Measurements from ENCODE around the gene DGKK. TPM values are rescaled to one million over a fixed set of nuclear protein-coding genes. Genes with fewer than 3 reads are reported as not detected.

Gene DGKK
- total RNA-seq, 1 donor from 2014 or later = 0.14 TPM

DNA sequence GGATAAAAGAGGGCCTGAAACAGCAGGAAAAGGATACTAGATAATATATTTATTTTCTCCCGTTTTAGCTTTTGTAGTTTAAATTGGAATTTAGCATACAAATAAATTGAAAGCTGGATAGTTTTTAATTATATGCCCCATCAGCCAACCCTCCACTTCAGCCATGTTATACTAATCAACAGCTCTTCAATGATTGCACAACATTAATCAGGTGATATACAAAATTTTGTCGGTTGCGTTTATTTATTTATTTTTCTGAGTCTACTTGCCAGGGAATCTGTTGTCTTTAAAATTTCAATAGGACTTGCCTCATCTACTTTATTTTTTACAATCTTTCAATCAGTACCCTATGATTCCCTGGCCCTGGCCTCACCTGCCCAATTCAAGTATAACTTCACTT is 12.1 kb downstream of the DGKK start:
- no peak for DNase-seq (ENCODE audit: low read depth, low spot score)
- no peak overlapping the region for H3K27ac Mint-ChIP-seq (ENCODE audit: unreplicated experiment)
- no peak overlapping the region for H3K4me3 Mint-ChIP-seq
- peaks cover 47% of the 10 kb centered on the region for H3K27me3 Mint-ChIP-seq (ENCODE audit: low read depth)
- peaks cover 6% of the 10 kb centered on the region for H3K9me3 Mint-ChIP-seq
- TF ChIP-seq, protein P1, sequence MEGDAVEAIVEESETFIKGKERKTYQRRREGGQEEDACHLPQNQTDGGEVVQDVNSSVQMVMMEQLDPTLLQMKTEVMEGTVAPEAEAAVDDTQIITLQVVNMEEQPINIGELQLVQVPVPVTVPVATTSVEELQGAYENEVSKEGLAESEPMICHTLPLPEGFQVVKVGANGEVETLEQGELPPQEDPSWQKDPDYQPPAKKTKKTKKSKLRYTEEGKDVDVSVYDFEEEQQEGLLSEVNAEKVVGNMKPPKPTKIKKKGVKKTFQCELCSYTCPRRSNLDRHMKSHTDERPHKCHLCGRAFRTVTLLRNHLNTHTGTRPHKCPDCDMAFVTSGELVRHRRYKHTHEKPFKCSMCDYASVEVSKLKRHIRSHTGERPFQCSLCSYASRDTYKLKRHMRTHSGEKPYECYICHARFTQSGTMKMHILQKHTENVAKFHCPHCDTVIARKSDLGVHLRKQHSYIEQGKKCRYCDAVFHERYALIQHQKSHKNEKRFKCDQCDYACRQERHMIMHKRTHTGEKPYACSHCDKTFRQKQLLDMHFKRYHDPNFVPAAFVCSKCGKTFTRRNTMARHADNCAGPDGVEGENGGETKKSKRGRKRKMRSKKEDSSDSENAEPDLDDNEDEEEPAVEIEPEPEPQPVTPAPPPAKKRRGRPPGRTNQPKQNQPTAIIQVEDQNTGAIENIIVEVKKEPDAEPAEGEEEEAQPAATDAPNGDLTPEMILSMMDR (conservative IDR thresholded peaks at IDR 0.05) = no peak
- H3K36me3 Mint-ChIP-seq (ENCODE audit: low read depth) = no peaks in the 10 kb centered on the region
- no peaks in the 10 kb centered on the region for H3K4me1 Mint-ChIP-seq

DNA sequence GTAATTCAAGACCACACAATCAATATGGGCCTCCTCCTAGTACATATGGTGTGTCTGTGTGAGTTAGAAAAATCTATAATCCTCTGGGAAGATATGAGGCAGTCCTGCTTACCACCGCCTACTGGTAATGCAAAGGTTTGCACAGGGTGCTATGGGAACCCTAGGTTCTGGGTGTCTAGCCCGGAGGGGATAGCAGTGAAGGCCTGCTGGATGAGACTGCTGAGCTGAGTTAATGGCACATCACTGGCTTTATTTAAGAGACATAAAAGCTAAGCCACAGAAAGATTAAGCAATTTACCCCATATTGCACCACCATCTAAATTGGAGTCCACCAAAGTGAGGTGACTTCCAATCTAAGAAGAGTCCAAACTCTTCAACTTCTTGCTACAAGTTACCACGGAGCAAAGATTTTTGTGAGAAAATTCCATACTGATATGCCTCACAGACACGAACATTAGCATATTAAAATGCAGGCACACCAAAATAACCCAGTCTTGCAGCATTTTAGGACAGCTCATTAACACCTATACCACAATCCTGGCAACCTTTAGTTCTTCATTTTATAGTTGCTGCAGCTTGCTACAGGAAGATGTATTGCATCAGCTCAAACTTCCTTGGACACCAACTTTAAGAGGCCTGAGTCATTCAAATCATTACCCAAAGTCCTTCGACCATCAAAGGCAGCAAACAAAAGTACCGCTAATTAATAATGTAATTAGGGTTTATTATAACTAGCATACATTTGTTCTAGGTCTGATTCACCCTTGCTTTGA is 13.7 kb downstream of the DGKK start:
- TF ChIP-seq, protein P1 (conservative IDR thresholded peaks at IDR 0.05) = no peak
- Mint-ChIP-seq H3K27me3 (ENCODE audit: low read depth) (peaks cover 31% of the 10 kb centered on the region), H3K4me1 (no peaks in the 10 kb centered on the region), H3K4me3 (no peak overlapping the region), H3K9me3 (peaks cover 6% of the 10 kb centered on the region), H3K36me3 (ENCODE audit: low read depth) (no peaks in the 10 kb centered on the region), H3K27ac (ENCODE audit: unreplicated experiment) (no peak overlapping the region)
- DNase-seq (ENCODE audit: low read depth, low spot score) = no peak

DNA sequence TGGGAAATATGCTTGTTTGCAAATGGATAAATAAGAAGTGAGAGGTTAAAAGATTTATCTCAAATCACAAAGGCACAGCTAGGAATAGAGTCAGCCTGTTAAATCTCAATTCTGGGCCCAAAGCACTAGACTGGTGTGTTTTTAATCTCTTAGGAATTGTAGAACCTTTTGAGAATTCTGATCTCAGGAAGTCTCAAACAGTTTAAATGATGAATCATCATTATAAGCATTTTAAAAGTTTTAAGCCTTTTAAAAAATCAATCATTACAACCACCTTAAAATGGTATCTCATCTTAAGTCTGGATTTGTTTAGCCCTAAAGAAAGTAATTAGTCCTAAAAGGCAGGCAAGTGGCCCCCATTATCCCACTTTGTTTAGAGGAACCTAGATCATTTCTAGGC is 17.8 kb downstream of the DGKK start:
- Mint-ChIP-seq H3K9me3 (peaks cover 6% of the 10 kb centered on the region), H3K27ac (ENCODE audit: unreplicated experiment) (no peak overlapping the region), H3K4me3 (no peak overlapping the region), H3K27me3 (ENCODE audit: low read depth) (peaks cover 2% of the 10 kb centered on the region), H3K36me3 (ENCODE audit: low read depth) (no peaks in the 10 kb centered on the region), H3K4me1 (no peaks in the 10 kb centered on the region)
- no peak for DNase-seq (ENCODE audit: low read depth, low spot score)
- TF ChIP-seq, protein P1 (conservative IDR thresholded peaks at IDR 0.05) = no peak

GRCh38 chrX:50450324-50450723 is 20.3 kb downstream of the DGKK start:
- TF ChIP-seq, protein P1 (conservative IDR thresholded peaks at IDR 0.05) = no peak
- H3K27me3 Mint-ChIP-seq (ENCODE audit: low read depth) = peaks cover 3% of the 10 kb centered on the region

GRCh38 chrX:50448565-50448964 is 22.1 kb downstream of the DGKK start:
- H3K4me1 Mint-ChIP-seq = no peaks in the 10 kb centered on the region
- no peak overlapping the region for H3K27ac Mint-ChIP-seq (ENCODE audit: unreplicated experiment)
- DNase-seq (ENCODE audit: low read depth, low spot score) = no peak
- no peak overlapping the region for H3K4me3 Mint-ChIP-seq
- TF ChIP-seq, protein P1 (conservative IDR thresholded peaks at IDR 0.05) = no peak
- peaks cover 3% of the 10 kb centered on the region for H3K27me3 Mint-ChIP-seq (ENCODE audit: low read depth)
- H3K9me3 Mint-ChIP-seq = peaks cover 10% of the 10 kb centered on the region
- no peaks in the 10 kb centered on the region for H3K36me3 Mint-ChIP-seq (ENCODE audit: low read depth)

More at GRCh38 chrX:50450324-50450723, 20.3 kb downstream of the DGKK start:
- peaks cover 12% of the 10 kb centered on the region for H3K9me3 Mint-ChIP-seq
- no peaks in the 10 kb centered on the region for H3K4me1 Mint-ChIP-seq
- no peak overlapping the region for H3K4me3 Mint-ChIP-seq
- no peak for DNase-seq (ENCODE audit: low read depth, low spot score)
- no peak overlapping the region for H3K27ac Mint-ChIP-seq (ENCODE audit: unreplicated experiment)
- no peaks in the 10 kb centered on the region for H3K36me3 Mint-ChIP-seq (ENCODE audit: low read depth)

Measured in neural crest cell (in vitro differentiated cells).